ENCODE data around the gene RANBP17.

GRCh38 chr5:171094356-171094755 lies 232.5 kb downstream of the RANBP17 start:
- TF ChIP-seq POLR2AphosphoS5 (IDR thresholded peaks at IDR 0.05) = no peak
- TF ChIP-seq, protein P1, sequence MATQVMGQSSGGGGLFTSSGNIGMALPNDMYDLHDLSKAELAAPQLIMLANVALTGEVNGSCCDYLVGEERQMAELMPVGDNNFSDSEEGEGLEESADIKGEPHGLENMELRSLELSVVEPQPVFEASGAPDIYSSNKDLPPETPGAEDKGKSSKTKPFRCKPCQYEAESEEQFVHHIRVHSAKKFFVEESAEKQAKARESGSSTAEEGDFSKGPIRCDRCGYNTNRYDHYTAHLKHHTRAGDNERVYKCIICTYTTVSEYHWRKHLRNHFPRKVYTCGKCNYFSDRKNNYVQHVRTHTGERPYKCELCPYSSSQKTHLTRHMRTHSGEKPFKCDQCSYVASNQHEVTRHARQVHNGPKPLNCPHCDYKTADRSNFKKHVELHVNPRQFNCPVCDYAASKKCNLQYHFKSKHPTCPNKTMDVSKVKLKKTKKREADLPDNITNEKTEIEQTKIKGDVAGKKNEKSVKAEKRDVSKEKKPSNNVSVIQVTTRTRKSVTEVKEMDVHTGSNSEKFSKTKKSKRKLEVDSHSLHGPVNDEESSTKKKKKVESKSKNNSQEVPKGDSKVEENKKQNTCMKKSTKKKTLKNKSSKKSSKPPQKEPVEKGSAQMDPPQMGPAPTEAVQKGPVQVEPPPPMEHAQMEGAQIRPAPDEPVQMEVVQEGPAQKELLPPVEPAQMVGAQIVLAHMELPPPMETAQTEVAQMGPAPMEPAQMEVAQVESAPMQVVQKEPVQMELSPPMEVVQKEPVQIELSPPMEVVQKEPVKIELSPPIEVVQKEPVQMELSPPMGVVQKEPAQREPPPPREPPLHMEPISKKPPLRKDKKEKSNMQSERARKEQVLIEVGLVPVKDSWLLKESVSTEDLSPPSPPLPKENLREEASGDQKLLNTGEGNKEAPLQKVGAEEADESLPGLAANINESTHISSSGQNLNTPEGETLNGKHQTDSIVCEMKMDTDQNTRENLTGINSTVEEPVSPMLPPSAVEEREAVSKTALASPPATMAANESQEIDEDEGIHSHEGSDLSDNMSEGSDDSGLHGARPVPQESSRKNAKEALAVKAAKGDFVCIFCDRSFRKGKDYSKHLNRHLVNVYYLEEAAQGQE (IDR thresholded peaks at IDR 0.05; ENCODE audit: borderline replicate concordance) = no peak
- TF ChIP-seq CTCF (IDR thresholded peaks at IDR 0.05; ENCODE audit: poor library complexity, severe bottlenecking) = no peak
- TF ChIP-seq SMC3 (conservative IDR thresholded peaks at IDR 0.05; ENCODE audit: poor library complexity) = no peak
- TF ChIP-seq EP300 (conservative IDR thresholded peaks at IDR 0.05; ENCODE audit: poor library complexity, severe bottlenecking) = no peak
- TF ChIP-seq TAF1 (IDR thresholded peaks at IDR 0.05; ENCODE audit: low read depth) = no peak
- TF ChIP-seq RAD21 (conservative IDR thresholded peaks at IDR 0.05) = no peak
- TF ChIP-seq EZH2 (IDR thresholded peaks at IDR 0.05; ENCODE audit: borderline replicate concordance, insufficient read depth, low read length, poor library complexity, severe bottlenecking) = no peak
